ENCODE results near the gene KNDC1. TPM values are rescaled to one million over a fixed set of nuclear protein-coding genes. Genes with fewer than 3 reads are reported as not detected.

The KNDC1 gene
- total RNA-seq, 2 experiments from 2014 or later = not detected

DNA sequence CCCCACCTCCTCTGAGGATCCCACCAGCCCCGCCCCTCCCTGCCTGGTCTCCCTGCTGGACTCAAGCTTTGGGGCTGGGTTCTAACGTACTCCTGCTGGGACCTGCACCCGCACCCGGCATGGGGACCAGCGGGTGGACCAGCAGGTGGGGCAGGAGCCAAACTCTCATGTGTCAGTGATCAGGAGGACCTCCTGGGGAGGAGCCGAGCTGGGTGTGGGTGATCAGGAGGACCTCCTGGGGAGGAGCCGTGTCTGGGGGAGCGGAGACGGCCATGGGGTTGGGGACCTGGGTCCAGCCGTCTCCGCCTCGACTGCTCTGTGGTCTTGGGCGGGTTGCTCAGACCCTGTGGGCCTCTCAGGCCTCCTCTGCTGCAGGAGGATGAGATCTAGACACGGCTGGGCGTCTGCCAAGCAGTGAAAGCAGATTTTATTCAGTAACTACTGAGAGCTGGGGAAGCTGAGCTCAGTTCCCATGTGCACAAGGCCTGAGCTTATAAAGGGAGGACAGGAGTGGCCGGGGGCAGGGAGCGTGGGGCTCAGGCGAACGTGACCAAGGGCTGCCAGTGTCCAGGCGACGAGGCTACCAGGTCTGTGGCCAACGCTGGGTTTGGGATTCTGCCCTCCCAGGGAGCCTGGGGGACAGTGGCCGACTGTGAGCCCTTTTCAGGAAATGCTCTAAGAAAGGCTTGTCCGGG, 36.3 kb downstream of the KNDC1 start:
- Mint-ChIP-seq H3K27ac (no peak overlapping the region), H3K9me3 (peaks cover 4% of the 10 kb centered on the region), H3K4me1 (no peaks in the 10 kb centered on the region), H3K36me3 (no peaks in the 10 kb centered on the region), H3K27me3 (peaks cover 5% of the 10 kb centered on the region), H3K4me3 (no peak overlapping the region)
- no peak for DNase-seq

DNA sequence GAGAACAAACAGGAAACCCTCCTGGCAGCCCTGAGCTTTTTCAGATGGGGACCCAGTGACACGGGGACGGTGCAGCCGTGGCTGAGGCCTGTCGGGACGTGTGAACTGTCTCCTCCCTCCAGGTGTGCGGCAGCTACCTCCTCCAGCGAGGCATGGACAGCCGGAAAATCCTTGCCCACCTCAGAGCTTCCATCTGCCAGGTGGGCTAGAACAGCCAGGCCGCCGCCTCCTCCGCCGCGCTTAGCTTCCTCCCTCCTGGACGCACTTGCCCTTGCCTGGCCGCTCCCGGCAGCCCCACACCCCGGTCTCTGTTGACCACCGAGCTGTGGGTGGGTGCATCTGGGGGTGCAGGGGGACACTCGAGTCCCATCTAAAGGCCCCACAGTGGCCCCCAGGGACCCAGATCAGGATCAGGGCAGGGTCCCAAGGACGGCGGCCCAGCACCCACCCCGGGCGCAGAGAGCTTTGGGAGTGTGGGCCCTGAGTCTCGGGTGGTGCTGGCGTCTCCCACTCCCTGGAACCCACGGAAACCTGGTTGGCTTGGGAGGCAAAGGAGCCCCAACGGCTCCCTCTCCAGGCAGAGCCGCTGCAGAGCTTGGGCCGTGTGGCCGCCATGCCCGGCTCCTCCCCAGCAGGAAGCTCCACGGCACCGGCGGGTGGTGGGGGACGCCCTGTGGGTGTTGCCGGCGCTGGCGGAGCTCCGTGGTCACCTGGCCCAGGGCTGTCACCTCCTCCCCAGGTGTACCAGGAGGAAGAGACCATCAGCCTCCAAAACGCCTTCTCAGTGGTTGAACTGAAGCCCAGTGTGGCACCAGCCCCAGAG, 37.1 kb downstream of the KNDC1 start:
- H3K27me3 Mint-ChIP-seq = peaks cover 5% of the 10 kb centered on the region
- no peaks in the 10 kb centered on the region for H3K4me1 Mint-ChIP-seq
- no peak overlapping the region for H3K27ac Mint-ChIP-seq
- H3K4me3 Mint-ChIP-seq = no peak overlapping the region
- peaks cover 4% of the 10 kb centered on the region for H3K9me3 Mint-ChIP-seq
- no peaks in the 10 kb centered on the region for H3K36me3 Mint-ChIP-seq
- DNase-seq = no peak

DNA sequence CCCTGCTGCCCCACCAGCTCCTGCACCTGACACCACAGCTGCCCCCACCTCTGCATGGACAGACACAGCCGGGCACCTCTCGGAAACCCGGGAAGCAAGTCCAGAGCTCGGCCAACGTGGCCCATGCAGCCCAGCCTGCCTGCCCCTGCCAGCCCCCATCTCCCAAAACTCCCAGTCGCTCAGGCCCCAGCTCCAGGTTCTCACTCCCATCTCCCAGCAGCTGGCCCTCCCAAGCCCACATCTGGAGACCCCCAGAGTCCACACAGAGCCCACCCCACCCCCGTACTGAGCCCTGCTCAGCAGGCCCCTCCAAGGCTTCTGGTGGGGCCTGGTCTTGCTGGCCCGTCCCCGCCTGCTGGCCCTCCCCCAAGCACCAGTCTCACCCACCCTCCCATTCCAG, 37.8 kb downstream of the KNDC1 start:
- Mint-ChIP-seq H3K27me3 (no peaks in the 10 kb centered on the region), H3K4me1 (no peaks in the 10 kb centered on the region), H3K4me3 (no peak overlapping the region), H3K36me3 (no peaks in the 10 kb centered on the region), H3K27ac (no peak overlapping the region), H3K9me3 (peaks cover 4% of the 10 kb centered on the region)
- no peak for DNase-seq

DNA sequence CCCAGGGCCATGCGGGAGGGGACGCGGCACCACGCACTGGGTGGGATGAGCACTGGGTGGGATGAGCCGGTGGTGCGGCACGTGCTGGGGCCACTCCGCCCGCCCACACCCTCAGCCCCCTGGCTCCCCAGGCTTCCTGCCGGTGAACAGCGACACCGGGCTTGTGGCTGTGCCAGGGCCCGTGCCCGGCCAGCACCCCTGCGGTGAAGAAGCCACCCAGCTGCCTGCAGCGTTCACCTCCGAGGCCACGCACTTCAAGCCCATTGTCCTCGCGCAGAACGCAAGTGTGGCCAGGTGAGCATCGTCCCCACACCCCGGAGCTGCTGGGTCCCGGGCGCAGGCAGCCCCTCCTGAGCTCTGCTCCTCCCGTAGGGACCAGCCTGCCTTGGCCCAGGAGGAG, 38.2 kb downstream of the KNDC1 start:
- Mint-ChIP-seq H3K9me3 (peaks cover 4% of the 10 kb centered on the region), H3K27me3 (no peaks in the 10 kb centered on the region), H3K36me3 (no peaks in the 10 kb centered on the region), H3K4me3 (no peak overlapping the region), H3K4me1 (no peaks in the 10 kb centered on the region), H3K27ac (no peak overlapping the region)
- DNase-seq = no peak

DNA sequence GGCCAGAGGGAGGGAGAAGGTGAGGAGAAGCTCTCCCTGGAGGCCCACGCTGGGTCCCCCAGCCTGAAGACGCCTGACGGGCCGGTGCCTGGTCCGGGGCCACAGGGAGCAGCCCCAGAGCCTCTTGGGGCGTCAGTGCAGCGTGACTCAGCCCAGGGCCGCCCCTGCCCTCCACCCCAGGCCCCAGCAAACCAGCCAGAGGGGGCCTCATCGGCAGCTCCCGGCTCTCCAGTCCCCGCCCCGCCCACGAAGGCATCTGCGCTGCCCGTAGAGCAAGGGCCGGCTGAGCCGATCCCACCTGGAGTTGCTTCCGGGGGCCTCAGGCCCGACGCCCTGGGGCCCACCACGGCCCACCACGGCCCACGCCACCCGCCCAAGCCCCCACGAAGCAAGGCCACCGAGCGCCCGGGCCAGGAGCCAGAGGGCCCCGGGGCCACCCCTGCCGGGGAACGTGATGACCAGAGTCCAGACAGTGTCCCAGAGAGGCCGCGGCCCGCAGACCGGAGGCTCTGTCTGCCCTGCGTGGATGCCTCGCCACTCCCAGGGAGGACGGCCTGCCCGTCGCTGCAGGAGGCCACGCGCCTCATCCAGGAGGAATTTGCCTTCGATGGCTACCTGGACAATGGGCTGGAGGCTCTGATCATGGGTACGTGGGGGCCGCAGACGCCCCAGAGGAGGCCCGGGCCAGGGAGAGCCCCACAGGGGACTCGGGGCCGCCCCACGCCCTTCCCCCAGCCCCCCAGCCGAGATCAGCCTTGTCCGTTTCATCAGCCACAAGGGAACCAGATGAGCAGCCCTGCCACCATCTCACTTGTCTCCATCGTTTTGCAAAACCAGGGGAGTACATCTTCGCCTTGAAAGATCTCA, 38.8 kb downstream of the KNDC1 start:
- Mint-ChIP-seq H3K9me3 (peaks cover under 1% of the 10 kb centered on the region), H3K4me1 (no peaks in the 10 kb centered on the region), H3K36me3 (no peaks in the 10 kb centered on the region), H3K27ac (no peak overlapping the region), H3K27me3 (no peaks in the 10 kb centered on the region), H3K4me3 (no peak overlapping the region)
- no peak for DNase-seq

DNA sequence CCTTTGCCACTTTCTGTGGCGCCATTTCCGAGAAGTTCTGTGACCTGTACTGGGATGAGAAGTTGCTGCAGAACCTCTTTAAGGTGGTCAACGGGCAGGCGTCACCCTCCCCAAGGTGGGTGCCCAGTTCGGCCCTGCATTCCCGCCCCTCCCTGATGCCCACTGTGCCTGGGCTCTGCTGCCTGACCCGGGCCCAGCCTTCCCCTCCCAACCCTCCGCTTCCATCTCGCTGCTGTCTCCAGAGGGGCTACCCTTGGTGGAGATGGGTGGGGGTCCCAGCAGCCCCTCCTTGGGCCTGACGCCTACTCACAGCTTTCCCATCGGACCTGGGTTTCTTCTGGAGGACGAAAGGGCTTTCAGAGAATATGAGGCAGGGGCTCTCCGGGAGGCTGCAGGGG, 39.5 kb downstream of the KNDC1 start:
- DNase-seq = no peak
- Mint-ChIP-seq H3K27ac (no peak overlapping the region), H3K9me3 (no peaks in the 10 kb centered on the region), H3K4me3 (no peak overlapping the region), H3K27me3 (no peaks in the 10 kb centered on the region), H3K36me3 (no peaks in the 10 kb centered on the region), H3K4me1 (no peaks in the 10 kb centered on the region)

DNA sequence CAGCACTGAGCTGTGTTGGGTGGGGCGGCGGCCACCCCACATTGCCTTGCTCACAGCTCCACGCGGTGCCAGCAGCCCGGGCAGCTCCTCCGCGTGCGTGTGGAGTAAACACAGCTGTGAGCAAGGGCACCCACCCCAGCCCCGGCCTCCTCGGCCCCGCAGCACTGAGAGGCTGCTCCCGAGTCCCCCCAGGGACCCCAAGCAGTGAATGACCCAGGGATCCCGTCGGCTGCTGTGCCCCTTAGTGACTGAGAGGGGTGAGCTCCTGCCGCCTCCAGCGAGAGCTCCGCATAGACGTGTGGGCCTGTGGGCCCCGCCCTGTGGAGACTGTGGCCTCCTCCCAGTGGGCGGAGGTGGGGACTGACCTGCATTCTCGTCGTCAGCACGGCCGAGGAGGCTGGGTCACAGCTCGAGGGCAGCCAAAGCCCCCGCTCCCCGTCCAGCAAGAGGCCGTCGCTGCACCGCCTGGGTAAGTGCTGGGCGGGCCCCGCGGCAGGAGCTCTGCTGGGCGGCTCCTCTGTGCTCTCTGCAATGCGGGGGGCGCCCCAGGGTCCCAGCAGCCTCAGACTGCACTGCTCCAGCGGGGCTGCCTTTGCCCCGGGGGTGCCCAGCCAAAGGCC, 40.1 kb downstream of the KNDC1 start:
- Mint-ChIP-seq H3K4me3 (no peak overlapping the region), H3K9me3 (no peaks in the 10 kb centered on the region), H3K36me3 (no peaks in the 10 kb centered on the region), H3K27me3 (no peaks in the 10 kb centered on the region), H3K27ac (no peak overlapping the region), H3K4me1 (no peaks in the 10 kb centered on the region)
- no peak for DNase-seq

DNA sequence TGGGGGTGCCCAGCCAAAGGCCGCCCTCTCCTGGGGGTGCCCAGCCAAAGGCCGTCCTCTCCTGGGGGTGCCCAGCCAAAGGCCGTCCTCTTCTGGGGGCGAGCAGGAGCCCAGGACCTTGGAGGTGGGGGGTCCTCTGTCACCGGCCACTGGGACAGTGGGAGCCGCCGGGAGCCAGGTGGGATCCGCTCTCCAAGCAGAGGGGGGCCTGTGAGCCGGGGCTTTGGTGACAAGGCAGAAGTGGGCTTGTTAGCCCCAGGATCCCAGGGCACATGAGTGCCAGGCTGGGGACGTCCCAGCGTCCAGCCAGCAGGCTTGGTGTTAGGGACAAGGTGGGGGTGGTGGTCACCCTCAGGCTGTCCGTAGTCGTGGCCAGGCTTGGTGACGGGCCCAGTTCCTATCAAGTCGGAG, 40.6 kb downstream of the KNDC1 start:
- H3K9me3 Mint-ChIP-seq = no peaks in the 10 kb centered on the region
- no peaks in the 10 kb centered on the region for H3K4me1 Mint-ChIP-seq
- no peaks in the 10 kb centered on the region for H3K36me3 Mint-ChIP-seq
- no peak overlapping the region for H3K27ac Mint-ChIP-seq
- no peaks in the 10 kb centered on the region for H3K27me3 Mint-ChIP-seq
- no peak for DNase-seq
- H3K4me3 Mint-ChIP-seq = no peak overlapping the region

DNA sequence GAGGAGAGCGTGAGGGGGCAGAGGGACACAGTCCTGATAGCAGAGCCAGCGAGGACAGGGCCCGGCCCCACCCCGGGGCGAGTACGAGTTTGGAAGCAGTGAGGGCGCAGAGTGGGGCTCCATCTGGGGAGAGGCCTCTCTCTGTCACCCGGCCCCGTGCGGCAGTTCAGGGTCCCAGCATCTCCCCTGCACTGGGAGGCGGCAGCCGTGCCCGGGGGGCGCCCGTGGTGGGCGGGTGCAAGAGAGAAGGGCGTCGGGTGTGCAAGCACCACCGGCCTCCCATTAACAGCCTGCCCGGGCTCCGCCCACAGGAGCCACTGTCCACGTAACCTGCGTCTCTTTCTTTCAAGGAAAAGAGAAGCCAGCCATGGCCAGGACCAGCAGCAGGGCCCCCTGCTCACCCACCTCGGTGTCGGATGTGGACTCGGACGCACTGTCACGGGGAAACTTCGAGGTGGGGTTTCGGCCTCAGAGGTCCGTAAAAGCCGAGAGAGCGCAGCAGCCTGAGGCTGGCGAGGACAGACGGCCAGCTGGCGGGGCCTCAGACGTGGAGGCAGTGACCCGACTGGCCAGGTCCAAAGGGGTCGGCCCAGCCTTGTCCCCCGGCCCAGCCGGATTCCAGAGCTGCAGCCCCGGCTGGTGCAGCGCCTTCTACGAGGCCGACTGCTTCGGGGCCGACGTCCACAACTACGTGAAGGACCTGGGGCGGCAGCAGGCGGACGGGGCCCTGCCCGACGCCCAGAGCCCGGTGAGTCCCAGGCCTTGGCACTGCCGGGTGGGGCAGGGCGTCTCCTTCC, 41.3 kb downstream of the KNDC1 start:
- no peaks in the 10 kb centered on the region for H3K4me1 Mint-ChIP-seq
- H3K36me3 Mint-ChIP-seq = no peaks in the 10 kb centered on the region
- DNase-seq = no peak
- no peaks in the 10 kb centered on the region for H3K9me3 Mint-ChIP-seq
- H3K27ac Mint-ChIP-seq = no peak overlapping the region
- H3K27me3 Mint-ChIP-seq = no peaks in the 10 kb centered on the region
- no peak overlapping the region for H3K4me3 Mint-ChIP-seq

DNA sequence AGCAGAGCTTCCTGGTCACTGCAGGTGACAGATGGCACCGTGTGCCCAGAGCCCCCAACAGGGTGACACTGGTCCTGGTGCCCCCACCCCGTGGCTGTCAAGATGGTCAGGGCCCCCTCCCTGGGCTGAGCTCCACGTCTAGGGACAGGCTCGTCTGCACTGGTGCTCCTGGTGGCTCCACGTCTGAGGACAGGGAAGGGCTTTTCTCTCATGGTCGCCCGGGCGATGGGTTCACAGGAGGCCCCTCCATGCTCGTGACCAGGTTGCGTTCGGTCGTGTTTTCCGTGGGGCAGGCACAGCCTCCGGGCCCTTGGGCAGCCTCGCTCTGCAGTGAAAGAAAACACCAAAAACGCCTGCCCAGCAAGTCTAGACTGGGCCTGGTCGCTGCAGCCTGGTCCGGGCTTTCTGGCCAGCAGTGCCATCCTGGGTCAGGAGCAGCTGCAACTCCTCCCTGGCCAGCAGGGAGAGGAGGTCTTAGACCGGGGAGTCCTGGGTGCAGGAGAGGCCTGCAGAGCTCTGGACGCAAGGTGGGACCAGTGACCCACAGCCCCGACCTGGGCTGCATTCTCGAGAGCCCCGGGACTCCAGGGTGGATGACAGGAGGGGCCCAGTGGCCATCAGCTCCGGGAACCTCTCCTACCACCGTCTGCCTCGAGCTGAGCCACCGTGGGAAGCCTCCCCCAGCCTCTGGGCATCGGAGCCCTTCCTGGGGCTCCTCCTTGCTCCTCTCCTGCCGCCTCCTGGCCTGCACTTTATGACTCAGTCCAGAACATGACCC, 42.1 kb downstream of the KNDC1 start:
- Mint-ChIP-seq H3K4me3 (no peak overlapping the region), H3K27me3 (no peaks in the 10 kb centered on the region), H3K4me1 (no peaks in the 10 kb centered on the region), H3K36me3 (no peaks in the 10 kb centered on the region), H3K9me3 (no peaks in the 10 kb centered on the region), H3K27ac (no peak overlapping the region)
- no peak for DNase-seq

DNA sequence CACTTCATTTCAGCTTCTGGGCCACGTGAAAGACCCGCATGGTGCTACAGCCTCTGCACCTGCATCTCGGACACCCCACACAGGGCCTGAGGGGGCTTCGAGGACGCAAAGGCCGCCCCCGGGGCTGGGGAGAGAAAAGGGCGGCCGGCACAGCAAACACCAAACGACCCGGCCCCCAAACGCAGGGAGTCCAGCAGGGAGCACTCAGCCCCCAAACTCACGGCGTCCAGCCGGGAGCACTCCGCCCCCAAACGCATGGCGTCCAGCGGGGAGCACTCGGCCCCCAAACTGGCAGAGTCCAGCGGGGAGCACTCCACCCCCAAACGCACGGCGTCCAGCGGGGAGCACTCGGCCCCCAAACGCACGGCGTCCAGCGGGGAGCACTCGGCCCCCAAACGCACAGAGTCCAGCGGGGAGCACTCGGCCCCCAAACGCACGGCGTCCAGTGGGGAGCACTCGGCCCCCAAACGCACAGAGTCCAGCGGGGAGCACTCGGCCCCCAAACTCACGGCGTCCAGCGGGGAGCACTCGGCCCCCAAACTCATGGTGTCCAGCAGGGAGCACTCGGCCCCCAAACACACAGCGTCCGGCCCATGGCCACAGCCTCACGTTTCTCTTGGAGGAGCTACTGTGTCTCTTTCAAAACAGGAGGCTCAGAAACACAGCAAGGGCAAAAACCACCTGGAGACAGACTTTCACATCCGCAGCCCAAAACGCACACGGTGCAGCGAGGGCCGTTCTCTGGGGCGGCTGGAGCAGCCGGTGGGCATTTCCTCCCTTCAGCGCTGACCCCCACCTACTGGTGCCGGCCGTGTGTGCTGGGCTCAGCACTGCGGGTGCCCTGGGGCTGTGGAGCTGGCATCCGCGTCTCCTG, 43.0 kb downstream of the KNDC1 start:
- Mint-ChIP-seq H3K9me3 (no peaks in the 10 kb centered on the region), H3K4me3 (no peak overlapping the region), H3K4me1 (no peaks in the 10 kb centered on the region), H3K36me3 (no peaks in the 10 kb centered on the region), H3K27ac (no peak overlapping the region), H3K27me3 (no peaks in the 10 kb centered on the region)
- no peak for DNase-seq

DNA sequence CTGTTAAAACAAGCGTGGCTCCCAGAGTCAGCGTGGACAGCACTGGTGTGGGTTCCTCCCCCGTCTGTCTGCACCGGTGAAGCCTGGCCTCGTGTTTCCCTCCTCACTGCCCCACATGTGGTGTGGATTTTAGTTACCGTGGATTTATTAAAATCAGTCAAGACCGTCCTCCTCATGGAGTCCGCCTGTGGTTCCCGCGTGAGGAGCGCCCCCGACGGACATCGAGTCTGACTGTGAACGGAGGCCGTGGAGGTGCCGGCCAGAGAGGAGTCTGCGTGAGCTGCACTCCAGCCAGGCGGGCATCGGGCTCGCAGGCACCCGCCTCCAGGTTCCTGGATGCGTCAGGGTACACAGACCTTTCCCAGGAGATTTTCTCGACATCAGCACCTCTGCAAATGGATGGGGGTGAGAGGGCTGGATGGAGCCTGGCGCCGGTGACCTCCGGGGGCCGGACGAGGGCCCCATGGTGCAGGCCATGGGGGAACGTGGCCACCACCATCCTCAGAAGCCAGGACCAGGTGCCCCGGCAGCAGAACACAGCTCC, 43.7 kb downstream of the KNDC1 start:
- Mint-ChIP-seq H3K4me3 (no peak overlapping the region), H3K27ac (no peak overlapping the region)

More for the DNA sequence above, 43.7 kb downstream of the KNDC1 start:
- Mint-ChIP-seq H3K36me3 (no peaks in the 10 kb centered on the region), H3K9me3 (no peaks in the 10 kb centered on the region), H3K27me3 (no peaks in the 10 kb centered on the region), H3K4me1 (no peaks in the 10 kb centered on the region)
- no peak for DNase-seq
